K562 (cell line): Measurements from ENCODE around the gene OXLD1. TPM values are rescaled to one million over a fixed set of nuclear protein-coding genes. Genes with fewer than 3 reads are reported as not detected.

Experiments
- ARHGAP35 ChIP-seq: fragments of 450-650 bp; IDR thresholded peaks from 2 replicates; pipeline ENCODE4 v1.6.1; 2018; ENCODE audit not compliant: partially characterized antibody
- C11orf30 ChIP-seq: fragments of 450-650 bp; IDR thresholded peaks from 2 replicates; pipeline ENCODE4 v1.6.1; 2016; ENCODE audit warnings: low read depth, mild to moderate bottlenecking
- CBX3 ChIP-seq, 2 experiments: IDR thresholded peaks; 1 replicate in 1 of 2; 2 replicates in 1 of 2; pipeline ENCODE4 v1.6.1; 2012; ENCODE audit warnings: inconsistent platforms in 2 of 2, low read length in 2 of 2, borderline replicate concordance in 1 of 2, control low read depth in 1 of 2
- CREB3 ChIP-seq: fragments of 450-650 bp; conservative IDR thresholded peaks from 2 replicates; pipeline ENCODE4 v1.6.1; 2016; ENCODE audit warnings: missing genetic modification characterization, low read depth, mild to moderate bottlenecking, missing compliant biosample characterization, moderate library complexity
- EZH2 ChIP-seq: IDR thresholded peaks from 2 replicates; pipeline ENCODE4 v1.6.1; 2012; ENCODE audit warnings: low read depth, mild to moderate bottlenecking, inconsistent platforms, low read length, borderline replicate concordance
- FUS ChIP-seq: fragments of 200-400 bp; formaldehyde crosslinking; optimal IDR thresholded peaks from 2 replicates; pipeline ENCODE3; 2017; ENCODE audit warnings: low read depth, low read length
- GTF2E2 ChIP-seq: fragments of 200-800 bp; sonication (Bioruptor generic); IDR thresholded peaks from 2 replicates; pipeline ENCODE4 v1.6.1; 2016; ENCODE audit warnings: missing genetic modification characterization, missing compliant biosample characterization
- KAT2B ChIP-seq: IDR thresholded peaks from one replicate; pipeline ENCODE4 v1.6.1; 2012; ENCODE audit warnings: low read depth, mild to moderate bottlenecking, control low read depth, inconsistent platforms, low read length, moderate library complexity
- NFXL1 ChIP-seq: fragments of 450-650 bp; formaldehyde crosslinking; IDR thresholded peaks from 2 replicates; pipeline ENCODE4 v1.4.0; 2021; ENCODE audit warnings: mild to moderate bottlenecking
- RBM15 ChIP-seq: fragments of 200-400 bp; formaldehyde crosslinking; IDR thresholded peaks from 2 replicates; pipeline ENCODE4 v1.6.1; 2018; ENCODE audit warnings: mild to moderate bottlenecking, low read length, moderate library complexity; ENCODE audit not compliant: insufficient read depth
- SMAD3 ChIP-seq: fragments of 450-650 bp; formaldehyde crosslinking; conservative IDR thresholded peaks from 2 replicates; pipeline ENCODE4 v1.4.0; 2020; ENCODE audit warnings: mild to moderate bottlenecking
- SRSF3 ChIP-seq: fragments of 200-400 bp; formaldehyde crosslinking; IDR thresholded peaks from 2 replicates; pipeline ENCODE4 v1.6.1; 2016; ENCODE audit warnings: mild to moderate bottlenecking, low read length, moderate library complexity; ENCODE audit not compliant: insufficient read depth
- ZFX ChIP-seq: sonication (generic); formaldehyde crosslinking; IDR thresholded peaks from 2 replicates; pipeline ENCODE4 v1.8.0; 2022; ENCODE audit warnings: mild to moderate bottlenecking, missing genetic modification reagents, moderate library complexity
- ZNF639 ChIP-seq, 2 experiments: fragments of 200-800 bp in 1 of 2; sonication (Bioruptor generic) in 1 of 2; sonication (generic) in 1 of 2; formaldehyde crosslinking in 1 of 2; IDR thresholded peaks in 1 of 2; conservative IDR thresholded peaks in 1 of 2; 2 replicates each; pipeline versions ENCODE4 v1.5.0 to v1.6.1; 2016 to 2020; ENCODE audit warnings: missing compliant biosample characterization in 1 of 2, missing genetic modification characterization in 1 of 2, missing genetic modification reagents in 1 of 2
- polyA plus RNA-seq, 8 experiments: library from polyadenylated mRNA; depleted of rRNA in 4 of 8; stranded (reverse) in 5 of 8; unstranded in 3 of 8; fragments of >200 nt; fragmentation: Nextera tagmentation in 2 of 8; fragmentation: Illumina TruSeq in 1 of 8; extraction: Ambion mirVana in 2 of 8; extraction: Trizol in 1 of 8; gene quantifications; 2 replicates each; pipeline versions ENCODE4 v1.2.1 to v1.2.3, GENCODE V29; 2011 to 2014; ENCODE audit warnings: inconsistent platforms in 1 of 8, missing spikeins in 1 of 8
- total RNA-seq, 7 experiments: library from RNA; depleted of rRNA in 6 of 7; stranded (reverse); fragments of >200 nt in 6 of 7; fragmentation: Illumina TruSeq in 2 of 7; extraction: Trizol in 2 of 7; gene quantifications; 2 replicates each; pipeline versions ENCODE4 v1.2.1 to v1.2.3, GENCODE V29; 2011 to 2021; ENCODE audit warnings: low replicate concordance in 1 of 7
- TF ChIP-seq, protein P1 (sequence below), 2 experiments: fragments of 450-650 bp in 1 of 2; sonication (generic) in 1 of 2; formaldehyde crosslinking in 1 of 2; IDR thresholded peaks in 1 of 2; conservative IDR thresholded peaks in 1 of 2; 2 replicates each; pipeline versions ENCODE4 v1.6.1 to v1.8.1; 2016 to 2023; ENCODE audit warnings: mild to moderate bottlenecking in 2 of 2, moderate library complexity in 2 of 2, inconsistent platforms in 1 of 2, missing genetic modification reagents in 1 of 2
- TF ChIP-seq, protein P2 (sequence below): sonication (generic); formaldehyde crosslinking; IDR thresholded peaks from 2 replicates; pipeline ENCODE4 v1.9.0; 2022; ENCODE audit warnings: mild to moderate bottlenecking, missing genetic modification reagents
- TF ChIP-seq, protein P3 (sequence below): IDR thresholded peaks from 2 replicates; pipeline ENCODE4 v1.6.1; 2012; ENCODE audit warnings: low read depth, low read length, improper control_type of control experiment, borderline replicate concordance

The OXLD1 gene
- total and polyA plus RNA-seq, 9 of the 15 experiments (the other 6 are each of a cell fraction or from before 2014, with no cell fraction given), result 4.4 to 115 (median 29.3) TPM

DNA sequence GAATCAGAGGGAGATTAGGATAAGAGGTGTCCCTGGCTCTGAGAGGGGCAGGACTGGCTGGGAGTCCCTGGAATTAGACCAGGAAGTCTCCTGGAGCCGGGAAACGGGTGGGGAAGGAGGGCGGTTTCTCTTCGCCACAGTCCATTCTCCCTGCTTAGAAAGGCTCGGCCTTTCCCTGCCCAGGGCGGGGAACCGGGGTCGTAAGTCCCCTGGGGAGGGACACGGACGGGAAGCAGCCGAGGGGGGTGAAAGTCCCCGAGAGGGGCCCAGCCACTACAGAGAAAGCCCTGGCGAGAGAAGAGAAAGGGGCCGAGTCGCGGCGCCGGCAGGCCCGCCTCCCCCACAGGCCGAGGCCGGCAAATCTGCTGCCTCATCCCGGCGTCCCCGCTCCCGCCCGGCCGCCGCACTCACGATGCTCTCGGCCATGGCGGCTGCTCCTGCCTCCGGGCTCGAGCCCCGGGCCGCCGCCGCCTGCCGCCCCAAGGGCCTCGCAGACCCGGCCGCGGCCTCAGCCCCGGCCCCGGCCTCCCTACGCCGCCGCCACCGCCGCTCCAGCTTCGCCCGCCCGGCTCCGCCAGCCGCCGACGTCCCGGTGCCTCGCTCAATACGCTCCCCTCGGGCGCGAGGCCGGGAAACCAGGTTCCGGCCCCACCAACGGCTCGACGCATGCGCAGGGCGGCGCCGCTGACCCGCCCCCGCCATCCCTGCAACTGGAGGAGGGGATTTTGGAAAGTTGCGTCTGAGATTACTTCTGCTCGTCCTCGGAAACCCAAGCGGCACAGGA lies 29.7 kb downstream of the OXLD1 start, which contains the start of the genes NPLOC4 and TSPAN10 (continued):
- TF ChIP-seq FUS, result no peak
- no peak for TF ChIP-seq SRSF3
- no peak for TF ChIP-seq ARHGAP35
- TF ChIP-seq, protein P1, sequence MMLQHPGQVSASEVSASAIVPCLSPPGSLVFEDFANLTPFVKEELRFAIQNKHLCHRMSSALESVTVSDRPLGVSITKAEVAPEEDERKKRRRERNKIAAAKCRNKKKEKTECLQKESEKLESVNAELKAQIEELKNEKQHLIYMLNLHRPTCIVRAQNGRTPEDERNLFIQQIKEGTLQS (IDR thresholded peaks at IDR 0.05), result no peak; the same call in 1 of the 2 replicates
- TF ChIP-seq, protein P1 (CRISPR knock-in tag; conservative IDR thresholded peaks at IDR 0.05), result no peak
- TF ChIP-seq, protein P2, sequence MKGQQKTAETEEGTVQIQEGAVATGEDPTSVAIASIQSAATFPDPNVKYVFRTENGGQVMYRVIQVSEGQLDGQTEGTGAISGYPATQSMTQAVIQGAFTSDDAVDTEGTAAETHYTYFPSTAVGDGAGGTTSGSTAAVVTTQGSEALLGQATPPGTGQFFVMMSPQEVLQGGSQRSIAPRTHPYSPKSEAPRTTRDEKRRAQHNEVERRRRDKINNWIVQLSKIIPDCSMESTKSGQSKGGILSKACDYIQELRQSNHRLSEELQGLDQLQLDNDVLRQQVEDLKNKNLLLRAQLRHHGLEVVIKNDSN (CRISPR knock-in tag), result no peak
- no peak for TF ChIP-seq NFXL1 (CRISPR knock-in tag)
- TF ChIP-seq SMAD3, result 0 out of 2 replicates have a peak, but pooled peaks have one; percentile 60
- TF ChIP-seq RBM15, result no peak
- no peak for TF ChIP-seq EZH2
- TF ChIP-seq ZNF639 (CRISPR knock-in tag; conservative IDR thresholded peaks at IDR 0.05 in 1 of 2, IDR thresholded peaks at IDR 0.05 in 1 of 2), result peak in 1 of 2 experiments; percentile 95; a peak in 2 of 4 replicates
- 0 out of 3 replicates have a peak, but pooled peaks of 1 of the 2 experiments have one; percentile 37 for TF ChIP-seq CBX3 (IDR thresholded peaks at IDR 0.05; ENCODE audit: borderline replicate concordance in 1 of 2, low read length in 2 of 2)
- peak; percentile 97 for TF ChIP-seq GTF2E2
- TF ChIP-seq ZFX (CRISPR knock-in tag), result peak; percentile 85
- TF ChIP-seq, protein P3, sequence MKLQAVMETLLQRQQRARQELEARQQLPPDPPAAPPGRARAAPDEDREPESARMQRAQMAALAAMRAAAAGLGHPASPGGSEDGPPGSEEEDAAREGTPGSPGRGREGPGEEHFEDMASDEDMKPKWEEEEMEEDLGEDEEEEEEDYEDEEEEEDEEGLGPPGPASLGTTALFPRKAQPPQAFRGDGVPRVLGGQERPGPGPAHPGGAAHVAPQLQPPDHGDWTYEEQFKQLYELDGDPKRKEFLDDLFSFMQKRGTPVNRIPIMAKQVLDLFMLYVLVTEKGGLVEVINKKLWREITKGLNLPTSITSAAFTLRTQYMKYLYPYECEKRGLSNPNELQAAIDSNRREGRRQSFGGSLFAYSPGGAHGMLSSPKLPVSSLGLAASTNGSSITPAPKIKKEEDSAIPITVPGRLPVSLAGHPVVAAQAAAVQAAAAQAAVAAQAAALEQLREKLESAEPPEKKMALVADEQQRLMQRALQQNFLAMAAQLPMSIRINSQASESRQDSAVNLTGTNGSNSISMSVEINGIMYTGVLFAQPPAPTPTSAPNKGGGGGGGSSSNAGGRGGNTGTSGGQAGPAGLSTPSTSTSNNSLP, result no peak
- peak; percentile 61 for TF ChIP-seq C11orf30
- TF ChIP-seq KAT2B, result no peak
- TF ChIP-seq CREB3, result no peak
